MCF 10A (cell line): ENCODE measurements around the gene COL4A1. TPM values are rescaled to one million over a fixed set of nuclear protein-coding genes. Genes with fewer than 3 reads are reported as not detected.

Experiments
- BruUV-seq: library from RNA; stranded (reverse); fragments of 400-500 nt; replicated peaks from 2 replicates; lab custom pipeline; 2021; lab: Mats Ljungman, UMichigan
- CTCF ChIA-PET: fragments of 300-600 bp; sonication (Branson Sonifier 250); formaldehyde crosslinking; extraction: SDS; loops from one replicate; lab custom pipeline; 2021; ENCODE audit warnings: antibody characterized with exemption, inconsistent platforms; lab: Yijun Ruan, JAX
- POLR2A ChIA-PET: fragments of 300-600, 350-650 bp; sonication (Branson Sonifier 250); formaldehyde crosslinking; extraction: SDS; loops from one replicate; lab custom pipeline; 2020; ENCODE audit warnings: antibody characterized with exemption, inconsistent platforms; lab: Yijun Ruan, JAX
- DNase-seq: peaks from one replicate; pipeline ENCODE4 v3.0.0-alpha.2; 2018; ENCODE audit not compliant: unreplicated experiment
- H3K27ac Mint-ChIP-seq: one replicate; pipeline ENCODE4 v1.8.0; 2022; ENCODE audit warnings: mild to moderate bottlenecking, low read depth, mixed read lengths; ENCODE audit not compliant: unreplicated experiment
- H3K27me3 Mint-ChIP-seq: one replicate; pipeline ENCODE4 v1.8.0; 2022; ENCODE audit warnings: mixed read lengths; ENCODE audit not compliant: insufficient read depth, unreplicated experiment
- H3K36me3 Mint-ChIP-seq: one replicate; pipeline ENCODE4 v1.8.0; 2022; ENCODE audit warnings: mild to moderate bottlenecking, moderate library complexity, mixed read lengths; ENCODE audit not compliant: insufficient read depth, unreplicated experiment
- H3K4me1 Mint-ChIP-seq: one replicate; pipeline ENCODE4 v1.8.0; 2022; ENCODE audit warnings: mixed read lengths; ENCODE audit not compliant: insufficient read depth, unreplicated experiment
- H3K4me3 Mint-ChIP-seq: one replicate; pipeline ENCODE4 v1.8.0; 2022; ENCODE audit warnings: mild to moderate bottlenecking, moderate library complexity, mixed read lengths; ENCODE audit not compliant: unreplicated experiment
- H3K9me3 Mint-ChIP-seq: one replicate; pipeline ENCODE4 v1.8.0; 2022; ENCODE audit warnings: mixed read lengths; ENCODE audit not compliant: unreplicated experiment
- intact Hi-C: fragments of 100-400 bp; cut with micrococcal nuclease; formaldehyde crosslinking; loops from 2 replicates; pipeline ENCODE4 v1.14.1; 2022
- total RNA-seq: library from RNA; stranded (reverse); gene quantifications from 2 replicates; pipeline ENCODE4 v1.2.3, GENCODE V29; 2022
- TF ChIP-seq, protein P1 (sequence below): fragments of 200-600 bp; IDR thresholded peaks from one replicate; pipeline ENCODE4 v1.8.0; 2022; ENCODE audit warnings: antibody characterized with exemption, mild to moderate bottlenecking; ENCODE audit not compliant: unreplicated experiment

COL4A1 gene
- total RNA-seq, 1 experiment from 2014 or later, result 42.1 TPM

DNA sequence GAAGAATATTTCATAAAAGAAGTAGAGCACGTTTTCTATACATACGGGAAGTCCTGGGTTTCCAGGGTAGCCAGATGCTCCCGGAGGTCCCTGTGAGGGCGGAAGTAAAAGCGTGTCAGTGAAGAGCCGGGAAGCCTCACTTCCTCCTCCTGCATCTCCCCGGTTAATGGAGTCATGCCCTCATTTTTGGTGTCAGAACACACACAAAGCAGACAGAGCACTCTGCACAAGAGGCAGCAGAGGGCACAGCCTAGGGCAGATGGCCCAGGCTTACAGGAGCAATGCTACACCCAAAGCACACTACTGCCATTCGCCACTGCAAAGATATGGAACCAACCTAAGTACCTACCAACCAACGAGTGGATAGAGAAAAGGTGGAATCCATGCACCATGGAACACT, 94.4 kb downstream of the COL4A1 start:
- Mint-ChIP-seq H3K4me3 (no peak overlapping the region), H3K4me1 (no peaks in the 10 kb centered on the region), H3K9me3 (no peaks in the 10 kb centered on the region), H3K36me3 (peaks cover under 1% of the 10 kb centered on the region), H3K27me3 (no peaks in the 10 kb centered on the region), H3K27ac (no peak overlapping the region)
- DNase-seq, result no peak
- CTCF ChIA-PET, result interaction anchor here (1.2 kb wide), 1 partner anchor 9 kb away, joined by 4 read pairs; no protein-coding TSS in a partner anchor
- POLR2A ChIA-PET, result no interaction called here
- TF ChIP-seq, protein P1, sequence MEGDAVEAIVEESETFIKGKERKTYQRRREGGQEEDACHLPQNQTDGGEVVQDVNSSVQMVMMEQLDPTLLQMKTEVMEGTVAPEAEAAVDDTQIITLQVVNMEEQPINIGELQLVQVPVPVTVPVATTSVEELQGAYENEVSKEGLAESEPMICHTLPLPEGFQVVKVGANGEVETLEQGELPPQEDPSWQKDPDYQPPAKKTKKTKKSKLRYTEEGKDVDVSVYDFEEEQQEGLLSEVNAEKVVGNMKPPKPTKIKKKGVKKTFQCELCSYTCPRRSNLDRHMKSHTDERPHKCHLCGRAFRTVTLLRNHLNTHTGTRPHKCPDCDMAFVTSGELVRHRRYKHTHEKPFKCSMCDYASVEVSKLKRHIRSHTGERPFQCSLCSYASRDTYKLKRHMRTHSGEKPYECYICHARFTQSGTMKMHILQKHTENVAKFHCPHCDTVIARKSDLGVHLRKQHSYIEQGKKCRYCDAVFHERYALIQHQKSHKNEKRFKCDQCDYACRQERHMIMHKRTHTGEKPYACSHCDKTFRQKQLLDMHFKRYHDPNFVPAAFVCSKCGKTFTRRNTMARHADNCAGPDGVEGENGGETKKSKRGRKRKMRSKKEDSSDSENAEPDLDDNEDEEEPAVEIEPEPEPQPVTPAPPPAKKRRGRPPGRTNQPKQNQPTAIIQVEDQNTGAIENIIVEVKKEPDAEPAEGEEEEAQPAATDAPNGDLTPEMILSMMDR, result no peak
- intact Hi-C loops, result no loop called here
- no TSS peak for BruUV-seq

DNA sequence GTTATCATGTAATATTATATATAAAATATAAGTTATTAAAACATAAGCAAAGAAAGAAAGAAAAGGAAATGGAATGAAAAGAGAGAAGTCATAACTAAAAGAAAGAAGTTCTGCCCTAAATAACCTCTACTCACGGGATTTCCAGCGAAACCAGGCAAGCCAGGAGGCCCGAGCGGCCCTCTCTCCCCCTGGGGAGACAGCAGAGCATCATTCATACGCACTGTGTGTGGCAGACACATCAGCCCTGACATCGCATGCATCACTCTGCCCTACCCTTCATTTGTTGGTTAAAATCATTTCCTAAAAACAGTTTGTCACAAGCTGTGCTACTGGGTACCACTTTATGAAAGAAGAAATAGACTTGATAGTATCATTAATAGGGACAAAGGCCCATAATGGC, 95.2 kb downstream of the COL4A1 start:
- TF ChIP-seq, protein P1, result no peak
- Mint-ChIP-seq H3K27ac (no peak overlapping the region), H3K9me3 (no peaks in the 10 kb centered on the region), H3K36me3 (peaks cover 8% of the 10 kb centered on the region), H3K27me3 (no peaks in the 10 kb centered on the region), H3K4me1 (no peaks in the 10 kb centered on the region), H3K4me3 (no peak overlapping the region)
- BruUV-seq, result no TSS peak
- ChIA-PET CTCF (interaction anchor here (0.6 kb wide), 2 partner anchors 31 to 129 kb away, joined by 3 read pairs; no protein-coding TSS in a partner anchor), POLR2A (interaction anchor here (0.5 kb wide), 1 partner anchor 135 kb away, joined by 4 read pairs; no protein-coding TSS in a partner anchor)
- intact Hi-C loops, result no loop called here
- DNase-seq, result no peak

DNA sequence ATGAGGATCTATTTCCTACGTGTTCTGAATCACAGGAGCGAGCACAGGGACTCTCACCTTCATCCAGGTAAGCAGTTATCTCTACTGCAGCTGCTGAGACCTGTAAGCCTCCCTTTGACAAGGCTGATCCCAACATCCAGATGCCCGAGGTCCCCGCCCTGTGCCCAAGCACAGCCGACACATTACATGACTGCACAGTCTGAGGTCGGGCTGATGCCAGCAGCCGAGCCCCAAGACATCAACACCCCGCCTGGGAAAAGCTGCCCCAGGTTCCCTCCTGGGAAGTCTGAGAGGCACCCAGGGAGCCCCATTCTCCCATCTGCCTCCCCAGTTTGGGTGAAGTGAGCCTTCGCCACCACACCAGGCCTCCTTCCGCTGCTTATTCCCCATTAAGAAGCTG, 95.9 kb downstream of the COL4A1 start:
- POLR2A ChIA-PET, result no interaction called here
- H3K36me3 Mint-ChIP-seq, result peaks cover 8% of the 10 kb centered on the region
- H3K4me3 Mint-ChIP-seq, result no peak overlapping the region
- no peaks in the 10 kb centered on the region for H3K4me1 Mint-ChIP-seq
- BruUV-seq, result no TSS peak
- H3K27ac Mint-ChIP-seq, result no peak overlapping the region
- DNase-seq, result no peak
- intact Hi-C loops, result no loop called here
- TF ChIP-seq, protein P1, result no peak
- no peaks in the 10 kb centered on the region for H3K9me3 Mint-ChIP-seq
- no peaks in the 10 kb centered on the region for H3K27me3 Mint-ChIP-seq
- CTCF ChIA-PET, result interaction anchor here (0.6 kb wide), 2 partner anchors 32 to 128 kb away, joined by 3 read pairs; no protein-coding TSS in a partner anchor

DNA sequence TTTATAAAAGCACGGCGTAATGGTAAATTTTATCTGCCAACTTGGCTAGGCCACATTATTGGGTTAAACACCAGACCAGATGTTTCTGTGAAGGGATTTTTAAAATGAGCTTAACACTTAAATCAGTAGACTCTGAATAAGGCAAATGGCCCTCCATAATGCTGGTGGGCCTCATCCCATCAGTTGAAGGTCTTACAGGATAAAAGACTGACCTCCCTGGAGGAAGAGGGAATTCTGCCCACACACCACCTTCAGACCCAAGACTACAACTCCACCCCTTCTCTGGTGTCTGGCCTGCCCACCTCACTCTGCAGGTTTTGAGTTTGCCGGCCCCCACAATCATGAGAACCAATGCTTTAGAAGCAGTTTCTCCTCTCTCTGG, 96.4 kb downstream of the COL4A1 start:
- no peak for DNase-seq
- Mint-ChIP-seq H3K27me3 (no peaks in the 10 kb centered on the region), H3K4me1 (no peaks in the 10 kb centered on the region), H3K27ac (no peak overlapping the region), H3K9me3 (no peaks in the 10 kb centered on the region), H3K36me3 (peaks cover 9% of the 10 kb centered on the region), H3K4me3 (no peak overlapping the region)
- POLR2A ChIA-PET, result interaction anchor here (0.6 kb wide), 1 partner anchor 252 kb away, joined by 3 read pairs; no protein-coding TSS in a partner anchor
- no TSS peak for BruUV-seq
- CTCF ChIA-PET, result interaction anchor here (1.0 to 1.1 kb wide), 2 partner anchors 11 to 13 kb away, joined by 3 to 4 read pairs; no protein-coding TSS in a partner anchor
- intact Hi-C loops, result no loop called here
- TF ChIP-seq, protein P1, result no peak
